Measurements from ENCODE around the gene LGALS9B.
"Not testable (repeated sequence)": the region's sequence is repeated elsewhere in the genome, so short reads cannot be mapped to it uniquely, and the experiment has no call there.

DNA sequence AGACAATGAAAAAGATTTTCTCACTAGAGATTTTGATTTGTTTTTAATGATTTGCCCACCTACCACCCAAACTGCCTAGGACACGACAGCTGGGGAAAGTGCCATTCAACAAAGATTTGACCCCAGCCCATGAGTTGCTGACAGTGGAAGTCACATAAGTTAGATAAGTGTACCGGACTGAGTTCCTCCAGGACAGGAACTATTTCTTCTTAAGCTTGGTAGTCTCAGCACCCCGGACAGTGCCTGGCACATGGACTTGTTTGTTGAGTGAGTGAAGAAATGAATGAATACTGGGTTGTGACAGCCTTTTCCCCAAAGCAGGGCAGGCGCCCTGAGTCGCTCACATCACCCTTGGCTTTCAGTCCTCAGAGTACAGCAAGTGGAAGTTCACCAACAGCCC is 26.7 kb downstream of the LGALS9B start:
- TF ChIP-seq EP300 (IDR thresholded peaks at IDR 0.05; ENCODE audit: low read depth); POLR2A (IDR thresholded peaks at IDR 0.05): not testable (repeated sequence)
- TF ChIP-seq, protein P1, sequence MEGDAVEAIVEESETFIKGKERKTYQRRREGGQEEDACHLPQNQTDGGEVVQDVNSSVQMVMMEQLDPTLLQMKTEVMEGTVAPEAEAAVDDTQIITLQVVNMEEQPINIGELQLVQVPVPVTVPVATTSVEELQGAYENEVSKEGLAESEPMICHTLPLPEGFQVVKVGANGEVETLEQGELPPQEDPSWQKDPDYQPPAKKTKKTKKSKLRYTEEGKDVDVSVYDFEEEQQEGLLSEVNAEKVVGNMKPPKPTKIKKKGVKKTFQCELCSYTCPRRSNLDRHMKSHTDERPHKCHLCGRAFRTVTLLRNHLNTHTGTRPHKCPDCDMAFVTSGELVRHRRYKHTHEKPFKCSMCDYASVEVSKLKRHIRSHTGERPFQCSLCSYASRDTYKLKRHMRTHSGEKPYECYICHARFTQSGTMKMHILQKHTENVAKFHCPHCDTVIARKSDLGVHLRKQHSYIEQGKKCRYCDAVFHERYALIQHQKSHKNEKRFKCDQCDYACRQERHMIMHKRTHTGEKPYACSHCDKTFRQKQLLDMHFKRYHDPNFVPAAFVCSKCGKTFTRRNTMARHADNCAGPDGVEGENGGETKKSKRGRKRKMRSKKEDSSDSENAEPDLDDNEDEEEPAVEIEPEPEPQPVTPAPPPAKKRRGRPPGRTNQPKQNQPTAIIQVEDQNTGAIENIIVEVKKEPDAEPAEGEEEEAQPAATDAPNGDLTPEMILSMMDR (IDR thresholded peaks at IDR 0.05): not testable (repeated sequence)
